HEK293T (cell line): ENCODE measurements around the gene HS3ST3A1.

ENCODE experiments used
- ARNT ChIP-seq: fragments of 450-650 bp; IDR thresholded peaks from 2 replicates; pipeline ENCODE4 v1.6.1; 2017; ENCODE audit warnings: mild to moderate bottlenecking
- ELF4 ChIP-seq: fragments of 450-650 bp; IDR thresholded peaks from 2 replicates; pipeline ENCODE4 v1.6.1; 2017; ENCODE audit warnings: antibody characterized with exemption
- FOXA1 ChIP-seq: fragments of 450-650 bp; IDR thresholded peaks from 2 replicates; pipeline ENCODE4 v1.6.1; 2016; ENCODE audit warnings: mild to moderate bottlenecking
- NFRKB ChIP-seq: fragments of 450-650 bp; IDR thresholded peaks from 2 replicates; pipeline ENCODE4 v1.6.1; 2016; ENCODE audit warnings: mild to moderate bottlenecking, moderate library complexity
- PKNOX1 ChIP-seq: fragments of 450-650 bp; IDR thresholded peaks from 2 replicates; pipeline ENCODE4 v1.6.1; 2016
- SUZ12 ChIP-seq: fragments of 450-650 bp; IDR thresholded peaks from 2 replicates; pipeline ENCODE4 v1.6.1; 2016; ENCODE audit warnings: mild to moderate bottlenecking

- TF ChIP-seq ELF4: no peak
- no peak for TF ChIP-seq SUZ12
- TF ChIP-seq FOXA1: no peak
- no peak for TF ChIP-seq NFRKB
- TF ChIP-seq ARNT: no peak
- TF ChIP-seq PKNOX1: no peak
Measured at GRCh38 chr17:13631529-13631928, 29.8 kb upstream of the HS3ST3A1 start.
